Motor neuron (in vitro differentiated cells): ENCODE results near the gene TOB2. TPM values are rescaled to one million over a fixed set of nuclear protein-coding genes. Genes with fewer than 3 reads are reported as not detected.

Experiments
- total RNA-seq, 8 experiments: library from RNA; unstranded; fragments of 300-600 nt; gene quantifications; 2 replicates each; pipeline versions ENCODE4 v1.2.3 to v1.2.4, GENCODE V29; 2022

Gene TOB2
- total RNA-seq, 8 experiments from 2014 or later: 9.7 to 38.3 (median 22.3) TPM

Other genes with a start within 250 kb of the TOB2 start
- gene L3MBTL2, start 241.5 kb downstream of the TOB2 start, total RNA-seq: 10 to 100 TPM; 14.7 to 26.2 (median 24.0) TPM
- 1 to 10 TPM in 2 of 8 experiments, under 1 TPM in 5, not detected in 1; 0.38 to 1.9 (median 0.52) TPM for gene CHADL, start 205.9 kb downstream of the TOB2 start, total RNA-seq
- 10 to 100 TPM; 31.1 to 78.9 (median 53.2) TPM for gene RANGAP1, start 160.6 kb downstream of the TOB2 start, total RNA-seq
- gene ZC3H7B, start 145.3 kb downstream of the TOB2 start, total RNA-seq: 10 to 100 TPM; 28.9 to 83.0 (median 42.2) TPM
- 1 to 10 TPM; 3.1 to 6.6 (median 4.9) TPM for gene TEF, start 64.9 kb downstream of the TOB2 start, total RNA-seq
- 10 to 100 TPM; 44.1 to 84.5 (median 57.5) TPM for gene PHF5A, start 21.9 kb upstream of the TOB2 start, total RNA-seq
- gene ACO2, start 22.3 kb upstream of the TOB2 start, total RNA-seq: 100 to 1,000 TPM in 3 of 8 experiments, 10 to 100 TPM in 5; 59.9 to 182 (median 83.6) TPM
- 10 to 100 TPM; 11.6 to 43.1 (median 22.4) TPM for gene POLR3H, start 97.7 kb upstream of the TOB2 start, total RNA-seq
- 10 to 100 TPM in 1 of 8 experiments, 1 to 10 TPM in 6, under 1 TPM in 1; 0.10 to 18.5 (median 5.6) TPM for gene CSDC2, start 114.2 kb upstream of the TOB2 start, total RNA-seq
- 10 to 100 TPM; 18.5 to 43.0 (median 26.4) TPM for gene PMM1, start 143.0 kb upstream of the TOB2 start, total RNA-seq
- gene DESI1, start 174.2 kb upstream of the TOB2 start, total RNA-seq: 10 to 100 TPM; 25.7 to 60.9 (median 34.1) TPM
- 100 to 1,000 TPM; 205 to 384 (median 275) TPM for gene XRCC6, start 174.5 kb upstream of the TOB2 start, total RNA-seq
- 100 to 1,000 TPM; 119 to 227 (median 162) TPM for gene SNU13, start 242.1 kb upstream of the TOB2 start, total RNA-seq